SIG-M5 treated with dmso at 0.1 percent for 504 hours (cell line): ENCODE measurements around the gene CSTF2.
"Not testable (repeated sequence)": the region's sequence is repeated elsewhere in the genome, so short reads cannot be mapped to it uniquely, and the experiment has no call there.

Source experiments
- DNase-seq: peaks from one replicate; lab custom pipeline; 2025; ENCODE audit not compliant: unreplicated experiment; lab: John Stamatoyannopoulos, UW

Gene CSTF2, protein sequence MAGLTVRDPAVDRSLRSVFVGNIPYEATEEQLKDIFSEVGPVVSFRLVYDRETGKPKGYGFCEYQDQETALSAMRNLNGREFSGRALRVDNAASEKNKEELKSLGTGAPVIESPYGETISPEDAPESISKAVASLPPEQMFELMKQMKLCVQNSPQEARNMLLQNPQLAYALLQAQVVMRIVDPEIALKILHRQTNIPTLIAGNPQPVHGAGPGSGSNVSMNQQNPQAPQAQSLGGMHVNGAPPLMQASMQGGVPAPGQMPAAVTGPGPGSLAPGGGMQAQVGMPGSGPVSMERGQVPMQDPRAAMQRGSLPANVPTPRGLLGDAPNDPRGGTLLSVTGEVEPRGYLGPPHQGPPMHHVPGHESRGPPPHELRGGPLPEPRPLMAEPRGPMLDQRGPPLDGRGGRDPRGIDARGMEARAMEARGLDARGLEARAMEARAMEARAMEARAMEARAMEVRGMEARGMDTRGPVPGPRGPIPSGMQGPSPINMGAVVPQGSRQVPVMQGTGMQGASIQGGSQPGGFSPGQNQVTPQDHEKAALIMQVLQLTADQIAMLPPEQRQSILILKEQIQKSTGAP

DNA sequence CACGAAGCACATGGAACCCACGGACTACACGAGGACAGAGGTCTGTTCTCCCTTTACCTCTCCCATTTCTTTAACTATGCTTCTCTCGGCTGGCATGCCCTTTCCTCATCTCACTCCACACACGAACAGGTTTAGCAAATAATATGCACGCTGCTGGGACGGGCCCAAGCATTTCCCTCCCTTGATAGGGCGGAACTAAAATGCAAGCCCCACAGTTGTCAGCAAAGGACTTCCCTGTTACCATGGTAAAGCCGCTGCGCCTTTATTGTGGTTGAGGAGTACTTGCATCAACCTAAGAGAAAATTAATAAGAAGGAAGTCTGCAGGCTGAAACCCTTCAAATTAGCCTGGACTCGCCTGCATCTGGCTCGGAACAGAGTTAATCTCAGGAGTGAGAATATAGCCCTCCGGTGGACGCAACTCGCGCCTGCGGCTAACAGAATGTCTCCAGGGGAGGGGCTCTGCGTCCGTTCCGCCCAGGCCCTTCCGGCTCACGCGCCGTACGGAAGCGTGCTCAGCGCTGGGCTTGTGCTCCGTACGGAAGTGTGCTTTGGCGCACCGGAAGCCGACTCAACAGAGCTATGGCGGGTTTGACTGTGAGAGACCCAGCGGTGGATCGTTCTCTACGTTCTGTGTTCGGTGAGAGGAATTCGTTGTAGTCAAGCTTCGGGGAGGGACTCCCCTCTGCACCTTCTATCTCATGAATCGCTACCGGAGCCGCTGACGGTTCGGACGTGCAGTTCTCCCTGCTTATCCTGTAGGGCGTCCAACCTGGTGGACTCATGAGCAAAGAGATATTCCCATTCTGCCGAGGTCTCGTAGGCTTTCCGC, at the start of gene CSTF2:
Gene CSTF2, plus strand, starts transcription at position 555 of the 830 bp plus-strand sequence. Its CDS starts 26 bp downstream, at position 581.
- peak; percentile 78 for DNase-seq

- DNase-seq = not testable (repeated sequence)
Observed at GRCh38 chrX:100796371-100796770, 23.8 kb upstream of the CSTF2 start.

- DNase-seq = no peak
Observed at GRCh38 chrX:100797359-100797758, 22.8 kb upstream of the CSTF2 start.

DNA sequence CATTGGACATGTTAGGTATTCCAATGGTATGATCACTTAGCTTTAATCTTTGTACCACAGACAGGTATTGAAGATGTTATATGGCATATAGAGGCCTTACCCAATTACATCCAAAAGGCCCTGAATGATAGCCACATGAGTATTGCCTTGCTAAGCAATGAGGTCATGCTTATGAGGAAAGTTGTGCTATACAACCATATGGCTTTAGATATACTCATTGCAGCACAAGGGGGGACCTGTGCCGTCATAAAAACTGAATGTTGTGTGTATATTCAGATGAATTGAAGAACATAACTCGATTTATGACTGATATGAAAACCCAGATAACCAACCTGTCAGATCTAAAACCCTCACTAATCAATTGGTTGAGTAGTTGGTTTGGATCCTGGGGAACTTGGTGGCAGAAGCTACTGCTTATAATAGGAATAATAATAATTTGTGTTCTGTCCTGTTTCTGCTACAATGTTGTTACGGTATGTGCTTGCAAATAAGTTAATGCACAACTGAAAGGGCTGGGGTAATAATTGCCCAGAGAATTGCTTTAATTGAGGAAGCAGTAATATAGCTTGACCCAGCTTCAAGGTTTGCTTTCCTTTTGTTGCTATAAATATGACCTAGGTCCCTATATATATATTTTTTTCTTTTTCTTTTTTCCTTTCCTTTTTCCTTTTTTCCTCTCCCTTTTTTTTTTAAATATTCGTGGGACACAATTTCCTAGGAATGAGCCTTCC, 21.5 kb upstream of the CSTF2 start:
- no peak for DNase-seq

GRCh38 chrX:100802843-100803242, 17.3 kb upstream of the CSTF2 start:
- DNase-seq = no peak

GRCh38 chrX:100804780-100805179, 15.4 kb upstream of the CSTF2 start:
- no peak for DNase-seq

- DNase-seq = not testable (repeated sequence)
Observed at GRCh38 chrX:100808265-100808664, 11.9 kb upstream of the CSTF2 start.

GRCh38 chrX:100812216-100813158, 7.7 kb upstream of the CSTF2 start:
- no peak for DNase-seq

DNA sequence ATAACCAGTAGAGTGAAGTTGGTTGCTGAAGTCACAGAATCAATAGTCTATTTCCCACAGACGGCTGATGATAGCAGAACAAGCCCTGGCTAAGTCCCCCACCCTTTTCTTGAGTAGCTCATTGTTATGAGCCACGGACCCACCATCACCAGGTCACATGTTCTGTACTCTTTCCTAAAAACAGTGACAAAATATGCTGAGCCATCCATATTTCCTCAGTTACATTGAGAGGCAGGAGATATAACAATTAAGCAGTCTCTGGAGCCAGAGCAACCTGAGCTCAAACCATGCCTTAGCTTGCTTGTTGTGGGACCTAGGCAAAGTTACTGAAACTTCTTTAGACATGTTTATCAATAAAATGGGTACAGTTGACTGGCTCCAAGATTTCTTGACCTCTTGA, 2.9 kb upstream of the CSTF2 start:
- no peak for DNase-seq

DNA sequence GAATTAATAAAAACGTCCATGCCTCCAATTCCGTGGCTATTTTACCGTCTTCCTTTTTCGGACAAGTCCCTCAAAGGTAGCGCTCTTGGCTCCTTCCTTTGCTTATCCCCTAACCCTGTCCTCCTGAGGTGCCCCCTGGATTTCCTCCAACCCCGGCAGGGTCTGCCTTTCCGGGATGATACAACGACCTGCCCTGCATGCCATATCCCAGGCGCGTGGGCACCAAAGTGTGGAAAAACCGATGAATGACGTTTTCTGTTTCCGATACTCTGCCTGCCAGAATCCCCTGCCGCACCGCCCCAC, 706 bp upstream of the CSTF2 start:
- no peak for DNase-seq

- DNase-seq = peak; percentile 67
Observed at GRCh38 chrX:100829730-100830129, 9.5 kb downstream of the CSTF2 start.

GRCh38 chrX:100830143-100830542, 10.0 kb downstream of the CSTF2 start:
- no peak for DNase-seq

GRCh38 chrX:100830547-100830946, 10.4 kb downstream of the CSTF2 start:
- DNase-seq = no peak

DNA sequence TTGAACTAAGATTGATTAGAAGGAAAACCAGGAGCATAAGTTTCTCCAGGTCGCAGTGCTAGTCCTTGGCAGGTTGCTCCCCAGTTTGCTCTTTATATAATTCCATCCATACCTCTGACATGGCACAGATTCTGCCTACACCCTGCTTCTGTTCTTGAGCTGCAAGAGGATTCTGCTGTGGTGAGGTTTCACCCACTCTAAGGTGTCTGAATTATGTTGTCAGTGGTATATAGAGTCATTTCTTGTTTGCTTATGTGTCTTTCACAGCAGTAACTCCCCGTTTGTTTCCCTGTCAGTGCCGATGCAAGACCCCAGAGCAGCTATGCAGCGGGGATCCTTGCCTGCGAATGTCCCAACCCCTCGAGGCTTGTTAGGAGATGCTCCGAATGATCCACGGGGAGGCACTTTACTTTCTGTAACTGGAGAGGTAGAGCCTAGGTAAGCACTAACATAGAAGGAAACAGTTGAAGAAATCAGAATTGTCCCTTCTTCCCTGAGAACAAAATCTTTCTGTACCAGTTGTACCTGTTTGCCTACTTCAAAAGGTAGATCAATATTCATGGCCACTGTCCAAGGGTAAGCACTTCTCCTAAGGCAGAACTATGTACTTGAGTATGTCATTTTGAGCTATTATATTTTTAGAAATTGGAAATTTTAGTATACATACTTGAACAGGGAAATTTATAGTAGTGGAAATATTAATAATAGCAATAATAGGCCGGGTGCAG, 11.2 kb downstream of the CSTF2 start:
- no peak for DNase-seq

- no peak for DNase-seq
Observed at GRCh38 chrX:100850317-100850716, 30.1 kb downstream of the CSTF2 start.

DNA sequence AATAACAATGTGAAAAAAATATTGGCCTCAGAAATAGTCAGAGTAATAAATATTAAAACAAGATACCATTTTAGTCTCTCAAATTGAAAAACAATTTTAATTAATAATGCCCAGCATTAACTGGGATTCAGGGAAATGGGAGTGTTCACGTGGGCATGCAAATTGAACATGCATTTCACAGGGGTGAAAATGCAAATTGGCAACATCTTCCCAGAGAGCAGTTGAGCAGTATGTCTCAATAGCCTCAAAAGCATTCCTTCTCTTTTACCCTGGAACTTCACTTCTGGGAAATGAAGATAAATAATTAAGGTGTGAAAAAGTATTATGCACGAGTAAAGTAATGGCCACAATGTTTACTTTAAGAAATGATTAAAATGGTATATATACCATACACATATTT, 32.6 kb downstream of the CSTF2 start:
- no peak for DNase-seq

DNA sequence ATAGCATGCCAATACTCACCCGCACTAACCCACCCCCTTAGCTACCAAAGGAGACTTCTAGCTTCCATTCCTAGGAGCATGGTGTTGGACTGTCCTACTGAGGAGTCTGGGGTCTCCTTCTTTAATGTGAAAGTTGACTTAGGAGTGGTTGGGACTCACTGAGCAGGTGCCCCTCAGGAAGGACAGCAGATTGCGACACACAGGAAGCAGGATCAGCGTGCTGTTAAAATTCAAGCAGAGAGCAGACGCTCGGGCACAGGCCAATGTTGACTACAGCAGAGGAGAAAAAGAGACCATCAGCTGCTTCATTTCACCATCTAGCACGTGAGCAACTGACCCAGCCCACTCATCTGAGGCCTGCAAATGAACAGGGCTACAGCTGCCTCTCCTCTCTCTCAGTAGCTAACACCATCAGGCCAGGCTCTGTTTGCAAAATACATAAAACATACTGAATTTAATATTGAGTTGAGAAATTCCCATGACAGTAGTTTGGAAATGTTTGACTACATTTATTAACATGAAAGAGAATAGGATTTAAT, 43.2 kb downstream of the CSTF2 start:
- DNase-seq = no peak

GRCh38 chrX:100864657-100865391, 44.6 kb downstream of the CSTF2 start:
- no peak for DNase-seq

GRCh38 chrX:100868273-100868672, 48.1 kb downstream of the CSTF2 start:
- DNase-seq = no peak
